ENCODE data around the gene ACTN3.
"Not testable (repeated sequence)": the region's sequence is repeated elsewhere in the genome, so short reads cannot be mapped to it uniquely, and the experiment has no call there.

Gene ACTN3

GRCh38 chr11:66589996-66590675 is 43.4 kb downstream of the ACTN3 start:
- FAIRE-seq, result no peak
- DNase-seq (ENCODE audit: insufficient read length, low spot score), result no peak
- TF ChIP-seq POLR2A (IDR thresholded peaks at IDR 0.05; ENCODE audit: low read depth, low read length), result no peak

- FAIRE-seq (no peak), DNase-seq (ENCODE audit: insufficient read length, low spot score) (no peak)
- TF ChIP-seq POLR2A (IDR thresholded peaks at IDR 0.05; ENCODE audit: low read depth, low read length), result no peak
Observed at GRCh38 chr11:66591175-66591574, 44.5 kb downstream of the ACTN3 start.

- DNase-seq (ENCODE audit: insufficient read length, low spot score), result peak; percentile 100
- TF ChIP-seq POLR2A (IDR thresholded peaks at IDR 0.05; ENCODE audit: low read depth, low read length), result peak; percentile 99
- FAIRE-seq, result no peak
Observed at GRCh38 chr11:66592457-66593302, 46.0 kb downstream of the ACTN3 start, which contains the start of the genes CCDC87 and CCS. TSS of gene CCDC87 (minus strand) at chr11:66593063. CDS start at chr11:66593015, 48 bp downstream. TSS of gene CCS (plus strand) at chr11:66593185. CDS start at chr11:66593262, 77 bp downstream.

- FAIRE-seq (no peak), DNase-seq (ENCODE audit: insufficient read length, low spot score) (no peak)
- no peak for TF ChIP-seq POLR2A (IDR thresholded peaks at IDR 0.05; ENCODE audit: low read depth, low read length)
Observed at GRCh38 chr11:66593303-66593635, 46.6 kb downstream of the ACTN3 start.

GRCh38 chr11:66593650-66594049 is 46.9 kb downstream of the ACTN3 start:
- no peak for TF ChIP-seq POLR2A (IDR thresholded peaks at IDR 0.05; ENCODE audit: low read depth, low read length)
- no peak for FAIRE-seq

GRCh38 chr11:66595245-66595904 is 48.7 kb downstream of the ACTN3 start:
- no peak for TF ChIP-seq POLR2A (IDR thresholded peaks at IDR 0.05; ENCODE audit: low read depth, low read length)
- DNase-seq (ENCODE audit: insufficient read length, low spot score) (no peak), FAIRE-seq (no peak)

More at GRCh38 chr11:66593650-66594049, 46.9 kb downstream of the ACTN3 start:
- DNase-seq (ENCODE audit: insufficient read length, low spot score), result no peak

- no peak for FAIRE-seq
- DNase-seq (ENCODE audit: insufficient read length, low spot score), result no peak
- TF ChIP-seq POLR2A (IDR thresholded peaks at IDR 0.05; ENCODE audit: low read depth, low read length), result no peak
Observed at GRCh38 chr11:66598993-66599392, 52.3 kb downstream of the ACTN3 start.

GRCh38 chr11:66600219-66600618 is 53.5 kb downstream of the ACTN3 start:
- DNase-seq (ENCODE audit: insufficient read length, low spot score), result no peak
- no peak for TF ChIP-seq POLR2A (IDR thresholded peaks at IDR 0.05; ENCODE audit: low read depth, low read length)
- FAIRE-seq, result no peak

- DNase-seq (ENCODE audit: insufficient read length, low spot score) (no peak), FAIRE-seq (no peak)
- no peak for TF ChIP-seq POLR2A (IDR thresholded peaks at IDR 0.05; ENCODE audit: low read depth, low read length)
Observed at GRCh38 chr11:66600631-66601233, 54.0 kb downstream of the ACTN3 start.

- FAIRE-seq, result no peak
- no peak for TF ChIP-seq POLR2A (IDR thresholded peaks at IDR 0.05; ENCODE audit: low read depth, low read length)
Observed at GRCh38 chr11:66603072-66603471, 56.4 kb downstream of the ACTN3 start.

GRCh38 chr11:66604155-66604554 is 57.5 kb downstream of the ACTN3 start:
- TF ChIP-seq POLR2A (IDR thresholded peaks at IDR 0.05; ENCODE audit: low read depth, low read length), result no peak
- DNase-seq (ENCODE audit: insufficient read length, low spot score) (no peak), FAIRE-seq (no peak)

More at GRCh38 chr11:66603072-66603471, 56.4 kb downstream of the ACTN3 start:
- no peak for DNase-seq (ENCODE audit: insufficient read length, low spot score)

GRCh38 chr11:66606608-66607007 is 59.9 kb downstream of the ACTN3 start:
- DNase-seq (ENCODE audit: insufficient read length, low spot score); FAIRE-seq: not testable (repeated sequence)

- DNase-seq (ENCODE audit: insufficient read length, low spot score), result peak; percentile 45
- no peak for FAIRE-seq
- TF ChIP-seq POLR2A (IDR thresholded peaks at IDR 0.05; ENCODE audit: low read depth, low read length), result no peak
Observed at GRCh38 chr11:66607126-66607834, 60.6 kb downstream of the ACTN3 start.
